ENCODE measurements around the gene PRCP.

The PRCP gene

GRCh38 chr11:82837650-82838049 is 62.6 kb downstream of the PRCP start:
- DNase-seq (ENCODE audit: low read depth): no peak
- H3K4me3 ChIP-seq (ENCODE audit: control insufficient read depth, low read depth, low read length): no peak overlapping the region
- no peak for TF ChIP-seq CTCF (IDR thresholded peaks at IDR 0.05; ENCODE audit: control insufficient read depth, insufficient read depth, low read depth, low read length, missing control alignments)

GRCh38 chr11:82832983-82833382 is 67.2 kb downstream of the PRCP start:
- TF ChIP-seq CTCF (IDR thresholded peaks at IDR 0.05; ENCODE audit: control insufficient read depth, insufficient read depth, low read depth, low read length, missing control alignments): no peak
- no peak for DNase-seq (ENCODE audit: low read depth)

GRCh38 chr11:82831364-82831763 is 68.9 kb downstream of the PRCP start:
- no peak overlapping the region for H3K4me3 ChIP-seq (ENCODE audit: control insufficient read depth, low read depth, low read length)
- no peak for TF ChIP-seq CTCF (IDR thresholded peaks at IDR 0.05; ENCODE audit: control insufficient read depth, insufficient read depth, low read depth, low read length, missing control alignments)
- no peak for DNase-seq (ENCODE audit: low read depth)

More at GRCh38 chr11:82832983-82833382, 67.2 kb downstream of the PRCP start:
- H3K4me3 ChIP-seq (ENCODE audit: control insufficient read depth, low read depth, low read length): no peak overlapping the region

GRCh38 chr11:82830746-82831145 is 69.5 kb downstream of the PRCP start:
- no peak for TF ChIP-seq CTCF (IDR thresholded peaks at IDR 0.05; ENCODE audit: control insufficient read depth, insufficient read depth, low read depth, low read length, missing control alignments)
- no peak for DNase-seq (ENCODE audit: low read depth)
- H3K4me3 ChIP-seq (ENCODE audit: control insufficient read depth, low read depth, low read length): no peak overlapping the region

- TF ChIP-seq CTCF (IDR thresholded peaks at IDR 0.05; ENCODE audit: control insufficient read depth, insufficient read depth, low read depth, low read length, missing control alignments): no peak
- H3K4me3 ChIP-seq (ENCODE audit: control insufficient read depth, low read depth, low read length): no peak overlapping the region
- DNase-seq (ENCODE audit: low read depth): no peak
These were observed 71.1 kb downstream of the PRCP start for GRCh38 chr11:82829101-82829500.

GRCh38 chr11:82828472-82828871 is 71.8 kb downstream of the PRCP start:
- TF ChIP-seq CTCF (IDR thresholded peaks at IDR 0.05; ENCODE audit: control insufficient read depth, insufficient read depth, low read depth, low read length, missing control alignments): no peak

GRCh38 chr11:82826526-82826925 is 73.7 kb downstream of the PRCP start:
- no peak for DNase-seq (ENCODE audit: low read depth)
- TF ChIP-seq CTCF (IDR thresholded peaks at IDR 0.05; ENCODE audit: control insufficient read depth, insufficient read depth, low read depth, low read length, missing control alignments): no peak
- no peak overlapping the region for H3K4me3 ChIP-seq (ENCODE audit: control insufficient read depth, low read depth, low read length)

More at GRCh38 chr11:82828472-82828871, 71.8 kb downstream of the PRCP start:
- no peak overlapping the region for H3K4me3 ChIP-seq (ENCODE audit: control insufficient read depth, low read depth, low read length)
- no peak for DNase-seq (ENCODE audit: low read depth)

Data from AG09309 (cell line).